ENCODE results near the gene VOPP1.
"Not testable (repeated sequence)": the region's sequence is repeated elsewhere in the genome, so short reads cannot be mapped to it uniquely, and the experiment has no call there.

The VOPP1 gene

GRCh38 chr7:55484834-55485233 lies 87.5 kb downstream of the VOPP1 start:
- DNase-seq, result no peak

- no peak for DNase-seq
These were observed 88.1 kb downstream of the VOPP1 start for GRCh38 chr7:55484241-55484640.

- DNase-seq, result no peak
These were observed 89.3 kb downstream of the VOPP1 start for GRCh38 chr7:55483046-55483445.

- no peak for DNase-seq
These were observed 91.1 kb downstream of the VOPP1 start for GRCh38 chr7:55481155-55481554.

GRCh38 chr7:55478700-55479099 lies 93.6 kb downstream of the VOPP1 start:
- no peak for DNase-seq

- no peak for DNase-seq
These were observed 94.4 kb downstream of the VOPP1 start for GRCh38 chr7:55477781-55478374.

- no peak for DNase-seq
These were observed 95.2 kb downstream of the VOPP1 start for GRCh38 chr7:55476852-55477780.

- DNase-seq, result no peak
These were observed 96.2 kb downstream of the VOPP1 start for GRCh38 chr7:55475855-55476803.

GRCh38 chr7:55474944-55475854 lies 97.1 kb downstream of the VOPP1 start:
- no peak for DNase-seq

- DNase-seq, result no peak
These were observed 98.4 kb downstream of the VOPP1 start for GRCh38 chr7:55473932-55474331.

GRCh38 chr7:55472928-55473725 lies 99.2 kb downstream of the VOPP1 start:
- no peak for DNase-seq

- not testable (repeated sequence) for DNase-seq
These were observed 99.9 kb downstream of the VOPP1 start for GRCh38 chr7:55472406-55472805.

GRCh38 chr7:55471594-55471993 lies 100.7 kb downstream of the VOPP1 start:
- not testable (repeated sequence) for DNase-seq

GRCh38 chr7:55470261-55470660 lies 102.0 kb downstream of the VOPP1 start:
- DNase-seq, result no peak

- DNase-seq, result no peak
These were observed 102.6 kb downstream of the VOPP1 start for GRCh38 chr7:55469721-55470120.

- no peak for DNase-seq
These were observed 103.0 kb downstream of the VOPP1 start for GRCh38 chr7:55469271-55469681.

- DNase-seq, result no peak
These were observed 103.8 kb downstream of the VOPP1 start for GRCh38 chr7:55468495-55468894.

- no peak for DNase-seq
These were observed 105.2 kb downstream of the VOPP1 start for GRCh38 chr7:55467047-55467593.

- no peak for DNase-seq
These were observed 106.6 kb downstream of the VOPP1 start for GRCh38 chr7:55465691-55466090.

GRCh38 chr7:55464422-55464821 lies 107.9 kb downstream of the VOPP1 start:
- no peak for DNase-seq

Data from retina (tissue), 1 donor.